SK-N-SH (cell line): Measurements from ENCODE around the gene NEUROG3. TPM values are rescaled to one million over a fixed set of nuclear protein-coding genes. Genes with fewer than 3 reads are reported as not detected.

Source experiments
- CTCF ChIA-PET: fragments of 300-600, 350-600 bp; formaldehyde crosslinking; extraction: SDS; loops from one replicate; lab custom pipeline; 2021; lab: Yijun Ruan, JAX
- POLR2A ChIA-PET: fragments of 350-600 bp; sonication (Branson Sonifier 250); formaldehyde crosslinking; extraction: SDS; loops from one replicate; lab custom pipeline; 2020; ENCODE audit warnings: antibody characterized with exemption, inconsistent platforms; lab: Yijun Ruan, JAX
- DNase-seq: peaks from one replicate; pipeline ENCODE4 v3.0.0; 2012
- H2AFZ ChIP-seq: fragments of 200-600 bp; sonication (generic); 2 replicates; pipeline ENCODE4 v1.8.1; 2016; ENCODE audit warnings: antibody characterized with exemption, mild to moderate bottlenecking, low read depth
- H3F3A ChIP-seq: fragments of 200-600 bp; sonication (generic); replicated peaks from 2 replicates; pipeline ENCODE3; 2016; ENCODE audit warnings: antibody characterized with exemption, mild to moderate bottlenecking; ENCODE audit not compliant: insufficient read depth
- H3K27ac ChIP-seq, 2 experiments: fragments of 200-500 bp in 1 of 2; fragments of 200-600 bp in 1 of 2; sonication (Bioruptor generic) in 1 of 2; sonication (generic), shearing (Covaris generic) in 1 of 2; 2 replicates each; pipeline versions ENCODE4 v1.5.1 to v1.6.1; 2014 to 2016; ENCODE audit warnings: low read depth in 2 of 2, inconsistent platforms in 1 of 2, low read length in 1 of 2, mild to moderate bottlenecking in 1 of 2, mixed read lengths in 1 of 2
- H3K27me3 ChIP-seq: fragments of 200-600 bp; sonication (generic), shearing (Covaris generic); 2 replicates; pipeline ENCODE4 v1.6.1; 2016; ENCODE audit warnings: mixed run types; ENCODE audit not compliant: insufficient read depth
- H3K36me3 ChIP-seq, 2 experiments: fragments of 200-500 bp in 1 of 2; fragments of 200-600 bp in 1 of 2; sonication (Bioruptor generic) in 1 of 2; sonication (generic) in 1 of 2; replicated peaks in 1 of 2; 2 replicates each; pipeline versions ENCODE3 to v1.5.1; 2014 to 2016; ENCODE audit warnings: low read length in 1 of 2, mild to moderate bottlenecking in 1 of 2; ENCODE audit not compliant: insufficient read depth in 2 of 2, control insufficient read depth in 1 of 2
- H3K4me1 ChIP-seq, 2 experiments: fragments of 200-500 bp in 1 of 2; fragments of 200-600 bp in 1 of 2; sonication (Bioruptor generic) in 1 of 2; sonication (generic), shearing (Covaris generic) in 1 of 2; 2 replicates each; pipeline versions ENCODE4 v1.5.1 to v1.6.1; 2014 to 2016; ENCODE audit warnings: low read depth in 1 of 2, low read length in 1 of 2, mixed run types in 1 of 2; ENCODE audit not compliant: insufficient read depth in 2 of 2, control insufficient read depth in 1 of 2
- H3K4me2 ChIP-seq: fragments of 200-600 bp; sonication (generic), shearing (Covaris generic); 2 replicates; pipeline ENCODE4 v1.6.1; 2017; ENCODE audit warnings: mixed run types
- H3K4me3 ChIP-seq, 2 experiments: fragments of 200-500 bp in 1 of 2; fragments of 200-600 bp in 1 of 2; sonication (Bioruptor generic) in 1 of 2; sonication (generic), shearing (Covaris generic) in 1 of 2; 2 replicates each; pipeline versions ENCODE4 v1.5.1 to v1.8.1; 2014 to 2016; ENCODE audit warnings: low read depth in 2 of 2, inconsistent platforms in 1 of 2, low read length in 1 of 2, mild to moderate bottlenecking in 1 of 2, mixed read lengths in 1 of 2, moderate library complexity in 1 of 2
- H3K79me2 ChIP-seq: fragments of 200-600 bp; sonication (generic); 2 replicates; pipeline ENCODE4 v1.8.1; 2017; ENCODE audit warnings: mild to moderate bottlenecking; ENCODE audit not compliant: insufficient read depth
- H3K9ac ChIP-seq: fragments of 200-600 bp; sonication (generic); 2 replicates; pipeline ENCODE4 v1.6.1; 2017; ENCODE audit warnings: mixed run types
- H3K9me2 ChIP-seq: fragments of 200-600 bp; sonication (generic); 2 replicates; pipeline ENCODE4 v1.6.1; 2017; ENCODE audit warnings: mixed run types
- H3K9me3 ChIP-seq: fragments of 200-600 bp; sonication (generic); 2 replicates; pipeline ENCODE4 v1.6.1; 2017; ENCODE audit warnings: mixed run types, mild to moderate bottlenecking, moderate library complexity
- H4K20me1 ChIP-seq: fragments of 200-600 bp; sonication (generic); 2 replicates; pipeline ENCODE4 v1.6.1; 2017; ENCODE audit warnings: mild to moderate bottlenecking, mixed run types; ENCODE audit not compliant: insufficient read depth
- CTCF ChIP-seq: fragments of 200-600 bp; sonication (generic); IDR thresholded peaks from 2 replicates; pipeline ENCODE4 v1.6.1; 2017; ENCODE audit warnings: antibody characterized with exemption, mild to moderate bottlenecking, moderate library complexity
- ELF1 ChIP-seq: IDR thresholded peaks from 2 replicates; pipeline ENCODE4 v1.4.0; 2012
- EP300 ChIP-seq, 2 experiments: IDR thresholded peaks; 2 replicates each; pipeline versions ENCODE4 v1.4.0 to v1.6.1; 2012; ENCODE audit warnings: borderline replicate concordance in 1 of 2, low read depth in 1 of 2, low read length in 1 of 2
- GATA2 ChIP-seq: sonication (generic); formaldehyde crosslinking; IDR thresholded peaks from 2 replicates; pipeline ENCODE4 v1.5.0; 2020; ENCODE audit warnings: mild to moderate bottlenecking, missing genetic modification reagents
- JUND ChIP-seq: IDR thresholded peaks from 2 replicates; pipeline ENCODE4 v1.4.0; 2012
- POLR2AphosphoS5 ChIP-seq: IDR thresholded peaks from 2 replicates; pipeline ENCODE4 v1.6.1; 2012; ENCODE audit warnings: low read depth, low read length
- SMC3 ChIP-seq: IDR thresholded peaks from 2 replicates; pipeline ENCODE4 v1.6.1; 2012; ENCODE audit warnings: low read depth, low read length, improper control_type of control experiment
- TAF1 ChIP-seq: IDR thresholded peaks from 2 replicates; pipeline ENCODE4 v1.6.1; 2012; ENCODE audit warnings: low read depth, mild to moderate bottlenecking, low read length, moderate library complexity, borderline replicate concordance
- USF2 ChIP-seq: fragments of 150-350 bp; IDR thresholded peaks from 2 replicates; pipeline ENCODE4 v1.6.1; 2017; ENCODE audit warnings: antibody characterized with exemption, low read length, low read depth, borderline replicate concordance
- WGBS: methylation state at CpG from one replicate; pipeline ENCODE4 v1.1.6; 2017; ENCODE audit warnings: low lambda C conversion rate; 5-methylcytosine and 5-hydroxymethylcytosine counted together
- polyA plus RNA-seq, 3 experiments: library from polyadenylated mRNA; depleted of rRNA; stranded (reverse); fragments of >200 nt; gene quantifications; 2 replicates each; pipeline ENCODE4 v1.2.3, GENCODE V29; 2012
- TF ChIP-seq, protein P1 (sequence below): IDR thresholded peaks from 2 replicates; pipeline ENCODE4 v1.4.0; 2012; ENCODE audit warnings: low read depth, borderline replicate concordance

Gene NEUROG3
- polyA plus RNA-seq, 1 of the 3 experiments (the other 2 are of a cell fraction): not detected

DNA sequence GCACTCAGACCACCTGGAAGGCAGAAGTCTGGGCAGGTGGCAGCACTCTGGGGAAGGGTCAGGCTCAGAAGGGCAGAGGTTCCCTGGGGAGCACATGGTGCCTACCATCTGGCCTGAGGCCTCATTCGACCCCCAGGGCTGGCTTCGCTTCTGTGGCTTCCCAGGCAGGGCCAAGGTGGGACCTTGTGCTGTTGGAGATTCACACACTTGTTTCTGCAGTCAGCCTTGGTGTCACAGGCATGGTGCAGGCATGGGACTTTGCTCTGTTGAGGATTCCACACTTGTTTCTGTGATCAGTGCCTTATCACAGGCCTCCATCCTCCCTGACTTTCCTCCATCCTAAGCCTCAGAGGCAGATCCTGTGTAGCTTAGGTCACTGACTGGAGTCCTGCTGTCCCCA, 45.5 kb upstream of the NEUROG3 start:
- DNase-seq: no peak

GRCh38 chr10:69616358-69616757, 43.1 kb upstream of the NEUROG3 start:
- Histone ChIP-seq H2AFZ (no peak overlapping the region), H3K9ac (no peak overlapping the region), H3K27me3 (peaks cover 23% of the 10 kb centered on the region; the same call in 1 of the 2 replicates), H4K20me1 (no peaks in the 10 kb centered on the region), H3K9me3 (no peaks in the 10 kb centered on the region), H3K4me3 (no peak overlapping the region), H3K4me2 (no peak overlapping the region), H3K27ac (no peak overlapping the region), H3K36me3 (no peaks in the 10 kb centered on the region), H3K9me2 (no peaks in the 10 kb centered on the region), H3F3A (no peaks in the 10 kb centered on the region), H3K4me1 (no peaks in the 10 kb centered on the region), H3K79me2 (no peaks in the 10 kb centered on the region)
- CTCF ChIA-PET: interaction anchor here (1.0 kb wide), 3 partner anchors 13 to 341 kb away, joined by 3 read pairs; no protein-coding TSS in a partner anchor
- WGBS: 20% methylated on average over 4 of the region's 4 CpGs
- DNase-seq: no peak
- POLR2A ChIA-PET: no interaction called here
- no peak for TF ChIP-seq POLR2AphosphoS5
- no peak for TF ChIP-seq TAF1
- no peak for TF ChIP-seq ELF1
- no peak for TF ChIP-seq JUND
- no peak for TF ChIP-seq GATA2 (CRISPR knock-in tag)
- TF ChIP-seq, all 33 proteins: peak for 0

More for the DNA sequence above, 45.5 kb upstream of the NEUROG3 start:
- Histone ChIP-seq H2AFZ (no peak overlapping the region), H3K4me1 (no peaks in the 10 kb centered on the region), H3K9ac (no peak overlapping the region), H3K27me3 (peaks cover 23% of the 10 kb centered on the region; the same call in 1 of the 2 replicates), H3K36me3 (no peaks in the 10 kb centered on the region), H3K9me2 (no peaks in the 10 kb centered on the region), H3F3A (no peaks in the 10 kb centered on the region), H3K27ac (no peak overlapping the region), H3K4me2 (no peak overlapping the region), H3K4me3 (no peak overlapping the region), H3K79me2 (no peaks in the 10 kb centered on the region), H3K9me3 (no peaks in the 10 kb centered on the region), H4K20me1 (no peaks in the 10 kb centered on the region)
- no peak for TF ChIP-seq SMC3
- no peak for TF ChIP-seq EP300 (IDR thresholded peaks at IDR 0.05; ENCODE audit: borderline replicate concordance in 1 of 2, low read depth in 1 of 2, low read length in 1 of 2)
- TF ChIP-seq ELF1: no peak
- TF ChIP-seq USF2: no peak
- TF ChIP-seq, protein P1, sequence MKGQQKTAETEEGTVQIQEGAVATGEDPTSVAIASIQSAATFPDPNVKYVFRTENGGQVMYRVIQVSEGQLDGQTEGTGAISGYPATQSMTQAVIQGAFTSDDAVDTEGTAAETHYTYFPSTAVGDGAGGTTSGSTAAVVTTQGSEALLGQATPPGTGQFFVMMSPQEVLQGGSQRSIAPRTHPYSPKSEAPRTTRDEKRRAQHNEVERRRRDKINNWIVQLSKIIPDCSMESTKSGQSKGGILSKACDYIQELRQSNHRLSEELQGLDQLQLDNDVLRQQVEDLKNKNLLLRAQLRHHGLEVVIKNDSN: no peak
- TF ChIP-seq CTCF: no peak
- no CpG with 5 or more reads among the region's 2 CpGs for WGBS
- ChIA-PET POLR2A (no interaction called here), CTCF (interaction anchor here (0.9 to 1.8 kb wide), 2 partner anchors 11 to 124 kb away, joined by 3 to 11 read pairs; no protein-coding TSS in a partner anchor)
